Endothelial cell of umbilical vein (primary cell): Measurements from ENCODE around the gene PHACTR1.

Experiments
- CTCF ChIP-seq, 2 donors: IDR thresholded peaks; 1 replicate in 1 of 2; 2 replicates in 1 of 2; pipeline ENCODE4 v1.5.1; 2011; ENCODE audit warnings: low read length in 2 of 2, mild to moderate bottlenecking in 2 of 2, moderate library complexity in 2 of 2, control low read depth in 1 of 2, inconsistent platforms in 1 of 2, low read depth in 1 of 2; ENCODE audit not compliant: insufficient read depth in 1 of 2; ENCODE audit errors: extremely low read depth in 1 of 2
- FOS ChIP-seq: IDR thresholded peaks from 2 replicates; pipeline ENCODE4 v1.6.1; 2011; ENCODE audit warnings: mild to moderate bottlenecking, low read length, moderate library complexity, borderline replicate concordance; ENCODE audit not compliant: insufficient read depth

- TF ChIP-seq CTCF (IDR thresholded peaks at IDR 0.05; ENCODE audit: extremely low read depth in 1 of 2, insufficient read depth in 1 of 2, low read depth in 1 of 2, low read length in 2 of 2) (no peak), FOS (no peak)
Measured at GRCh38 chr6:12866422-12867029, 150.0 kb downstream of the PHACTR1 start.
